Measurements from ENCODE around the gene TLR10. TPM values are rescaled to one million over a fixed set of nuclear protein-coding genes. Genes with fewer than 3 reads are reported as not detected.
"Not testable (repeated sequence)": the region's sequence is repeated elsewhere in the genome, so short reads cannot be mapped to it uniquely, and the experiment has no call there.

Gene TLR10
- total RNA-seq, 1 donor from 2014 or later = not detected

- Histone ChIP-seq H3K4me2 (ENCODE audit: low read length) (no peak overlapping the region), H3K36me3 (ENCODE audit: insufficient read depth, low read length) (no peaks in the 10 kb centered on the region), H4K20me1 (ENCODE audit: insufficient read depth, low read length) (no peaks in the 10 kb centered on the region), H2AFZ (ENCODE audit: low read depth, low read length) (no peak overlapping the region), H3K4me1 (ENCODE audit: insufficient read depth, low read length) (peaks cover 2% of the 10 kb centered on the region), H3K9ac (ENCODE audit: low read length) (no peak overlapping the region), H3K27me3 (ENCODE audit: insufficient read depth, low read length) (no peaks in the 10 kb centered on the region), H3K27ac (ENCODE audit: low read depth, low read length) (no peak overlapping the region), H3K79me2 (ENCODE audit: insufficient read depth, low read length) (no peaks in the 10 kb centered on the region), H3K4me3 (ENCODE audit: insufficient read depth, low read depth, low read length) (no peak overlapping the region), H3K9me3 (ENCODE audit: insufficient read depth, low read depth, low read length) (no peaks in the 10 kb centered on the region)
- no peak for FAIRE-seq
- Mint-ChIP-seq H3K4me3 (ENCODE audit: unreplicated experiment) (no peak overlapping the region), H3K4me1 (ENCODE audit: low read depth, unreplicated experiment) (peaks cover 6% of the 10 kb centered on the region), H3K27ac (ENCODE audit: unreplicated experiment) (no peak overlapping the region), H3K27me3 (ENCODE audit: low read depth, unreplicated experiment) (no peaks in the 10 kb centered on the region), H3K36me3 (ENCODE audit: low read depth, unreplicated experiment) (no peaks in the 10 kb centered on the region), H3K9me3 (ENCODE audit: unreplicated experiment) (peaks cover 2% of the 10 kb centered on the region)
- DNase-seq (ENCODE audit: low read depth) = no peak
- no peak for TF ChIP-seq CTCF (IDR thresholded peaks at IDR 0.05; ENCODE audit: insufficient read depth, low read depth, low read length)
- no peak for TF ChIP-seq EZH2 (IDR thresholded peaks at IDR 0.05; ENCODE audit: insufficient read depth, low read length)
Measured at GRCh38 chr4:38769857-38770256, 12.9 kb downstream of the TLR10 start.

GRCh38 chr4:38769441-38769840, 13.3 kb downstream of the TLR10 start:
- Histone ChIP-seq H3K4me1 (ENCODE audit: insufficient read depth, low read length) (peaks cover 2% of the 10 kb centered on the region), H3K9ac (ENCODE audit: low read length) (no peak overlapping the region), H2AFZ (ENCODE audit: low read depth, low read length) (no peak overlapping the region), H3K4me2 (ENCODE audit: low read length) (peak overlapping the region; percentile 52), H3K27ac (ENCODE audit: low read depth, low read length) (no peak overlapping the region), H3K4me3 (ENCODE audit: insufficient read depth, low read depth, low read length) (no peak overlapping the region), H4K20me1 (ENCODE audit: insufficient read depth, low read length) (no peaks in the 10 kb centered on the region), H3K9me3 (ENCODE audit: insufficient read depth, low read depth, low read length) (no peaks in the 10 kb centered on the region), H3K79me2 (ENCODE audit: insufficient read depth, low read length) (no peaks in the 10 kb centered on the region), H3K27me3 (ENCODE audit: insufficient read depth, low read length) (no peaks in the 10 kb centered on the region), H3K36me3 (ENCODE audit: insufficient read depth, low read length) (no peaks in the 10 kb centered on the region)
- H3K9me3 Mint-ChIP-seq (ENCODE audit: unreplicated experiment) = peaks cover 2% of the 10 kb centered on the region
- no peak overlapping the region for H3K4me3 Mint-ChIP-seq (ENCODE audit: unreplicated experiment)
- peaks cover 6% of the 10 kb centered on the region for H3K4me1 Mint-ChIP-seq (ENCODE audit: low read depth, unreplicated experiment)
- H3K36me3 Mint-ChIP-seq (ENCODE audit: low read depth, unreplicated experiment) = no peaks in the 10 kb centered on the region
- no peak for FAIRE-seq
- no peaks in the 10 kb centered on the region for H3K27me3 Mint-ChIP-seq (ENCODE audit: low read depth, unreplicated experiment)
- no peak for DNase-seq (ENCODE audit: low read depth)
- no peak overlapping the region for H3K27ac Mint-ChIP-seq (ENCODE audit: unreplicated experiment)
- no peak for TF ChIP-seq CTCF (IDR thresholded peaks at IDR 0.05; ENCODE audit: insufficient read depth, low read depth, low read length)
- TF ChIP-seq EZH2 (IDR thresholded peaks at IDR 0.05; ENCODE audit: insufficient read depth, low read length) = no peak

GRCh38 chr4:38768968-38769394, 13.8 kb downstream of the TLR10 start:
- H4K20me1 ChIP-seq (ENCODE audit: insufficient read depth, low read length) = no peaks in the 10 kb centered on the region
- Mint-ChIP-seq H3K9me3 (ENCODE audit: unreplicated experiment) (peaks cover 2% of the 10 kb centered on the region), H3K4me1 (ENCODE audit: low read depth, unreplicated experiment) (peaks cover 6% of the 10 kb centered on the region), H3K4me3 (ENCODE audit: unreplicated experiment) (no peak overlapping the region), H3K36me3 (ENCODE audit: low read depth, unreplicated experiment) (no peaks in the 10 kb centered on the region), H3K27ac (ENCODE audit: unreplicated experiment) (no peak overlapping the region), H3K27me3 (ENCODE audit: low read depth, unreplicated experiment) (no peaks in the 10 kb centered on the region)
- peak overlapping the region; percentile 52 for H3K4me2 ChIP-seq (ENCODE audit: low read length)
- H3K4me1 ChIP-seq (ENCODE audit: insufficient read depth, low read length) = peaks cover 2% of the 10 kb centered on the region
- H3K79me2 ChIP-seq (ENCODE audit: insufficient read depth, low read length) = no peaks in the 10 kb centered on the region
- no peaks in the 10 kb centered on the region for H3K27me3 ChIP-seq (ENCODE audit: insufficient read depth, low read length)
- DNase-seq (ENCODE audit: low read depth) (peak; percentile 18), FAIRE-seq (no peak)
- no peak overlapping the region for H3K9ac ChIP-seq (ENCODE audit: low read length)
- TF ChIP-seq EZH2 (IDR thresholded peaks at IDR 0.05; ENCODE audit: insufficient read depth, low read length) = no peak
- no peak for TF ChIP-seq CTCF (IDR thresholded peaks at IDR 0.05; ENCODE audit: insufficient read depth, low read depth, low read length)
- no peaks in the 10 kb centered on the region for H3K36me3 ChIP-seq (ENCODE audit: insufficient read depth, low read length)
- no peak overlapping the region for H3K27ac ChIP-seq (ENCODE audit: low read depth, low read length)
- no peaks in the 10 kb centered on the region for H3K9me3 ChIP-seq (ENCODE audit: insufficient read depth, low read depth, low read length)
- H2AFZ ChIP-seq (ENCODE audit: low read depth, low read length) = peak overlapping the region; percentile 46
- no peak overlapping the region for H3K4me3 ChIP-seq (ENCODE audit: insufficient read depth, low read depth, low read length)

- FAIRE-seq; H3K27ac Mint-ChIP-seq (ENCODE audit: unreplicated experiment); H3K4me3 Mint-ChIP-seq (ENCODE audit: unreplicated experiment): not testable (repeated sequence)
Measured at GRCh38 chr4:38766940-38767339, 15.8 kb downstream of the TLR10 start.

More at GRCh38 chr4:38766940-38767339, 15.8 kb downstream of the TLR10 start:
- H3K36me3 Mint-ChIP-seq (ENCODE audit: low read depth, unreplicated experiment); H3K9me3 Mint-ChIP-seq (ENCODE audit: unreplicated experiment); H3K4me1 Mint-ChIP-seq (ENCODE audit: low read depth, unreplicated experiment); DNase-seq (ENCODE audit: low read depth); H3K27ac ChIP-seq (ENCODE audit: low read depth, low read length); H3K4me3 ChIP-seq (ENCODE audit: insufficient read depth, low read depth, low read length); H2AFZ ChIP-seq (ENCODE audit: low read depth, low read length); H3K27me3 Mint-ChIP-seq (ENCODE audit: low read depth, unreplicated experiment); H3K79me2 ChIP-seq (ENCODE audit: insufficient read depth, low read length); H3K27me3 ChIP-seq (ENCODE audit: insufficient read depth, low read length); H4K20me1 ChIP-seq (ENCODE audit: insufficient read depth, low read length); H3K36me3 ChIP-seq (ENCODE audit: insufficient read depth, low read length); H3K4me2 ChIP-seq (ENCODE audit: low read length); H3K9me3 ChIP-seq (ENCODE audit: insufficient read depth, low read depth, low read length); H3K9ac ChIP-seq (ENCODE audit: low read length); H3K4me1 ChIP-seq (ENCODE audit: insufficient read depth, low read length): not testable (repeated sequence)

All from astrocyte (in vitro differentiated cells and primary cell).